GM12875 (cell line): ENCODE data around the gene KIAA1671.
"Not testable (repeated sequence)": the region's sequence is repeated elsewhere in the genome, so short reads cannot be mapped to it uniquely, and the experiment has no call there.

ENCODE experiments used
- H3K4me3 ChIP-seq: one replicate; pipeline ENCODE4 v1.5.1; 2011; ENCODE audit warnings: low read depth, low read length, control low read depth
- CTCF ChIP-seq: IDR thresholded peaks from 2 replicates; pipeline ENCODE4 v1.5.1; 2011; ENCODE audit warnings: low read depth, mild to moderate bottlenecking, control low read depth, inconsistent platforms, low read length, moderate library complexity, borderline replicate concordance; ENCODE audit not compliant: insufficient read depth

Gene KIAA1671

GRCh38 chr22:25172153-25172552, 219.6 kb downstream of the KIAA1671 start:
- TF ChIP-seq CTCF, result peak; percentile 30; the same call in 1 of the 2 replicates
- no peak overlapping the region for H3K4me3 ChIP-seq

- no peak for TF ChIP-seq CTCF
- H3K4me3 ChIP-seq, result no peak overlapping the region
Measured at GRCh38 chr22:25174156-25174887, 221.8 kb downstream of the KIAA1671 start.

GRCh38 chr22:25174888-25175411, 222.4 kb downstream of the KIAA1671 start:
- no peak overlapping the region for H3K4me3 ChIP-seq
- TF ChIP-seq CTCF, result no peak

- H3K4me3 ChIP-seq, result no peak overlapping the region
- no peak for TF ChIP-seq CTCF
Measured at GRCh38 chr22:25176175-25176574, 223.7 kb downstream of the KIAA1671 start.

- TF ChIP-seq CTCF, result no peak
- H3K4me3 ChIP-seq, result no peak overlapping the region
Measured at GRCh38 chr22:25176799-25177198, 224.3 kb downstream of the KIAA1671 start.

- no peak overlapping the region for H3K4me3 ChIP-seq
- no peak for TF ChIP-seq CTCF
Measured at GRCh38 chr22:25177226-25177625, 224.7 kb downstream of the KIAA1671 start.

GRCh38 chr22:25177895-25178294, 225.4 kb downstream of the KIAA1671 start:
- no peak for TF ChIP-seq CTCF
- no peak overlapping the region for H3K4me3 ChIP-seq

- H3K4me3 ChIP-seq, result not testable (repeated sequence)
Measured at GRCh38 chr22:25178348-25178747, 225.8 kb downstream of the KIAA1671 start.

GRCh38 chr22:25178869-25179631, 226.5 kb downstream of the KIAA1671 start:
- H3K4me3 ChIP-seq, result not testable (repeated sequence)
